GM23338 (cell line): ENCODE measurements around the gene TUBD1.

Experiments
- ETS1 ChIP-seq: IDR thresholded peaks from 2 replicates; pipeline ENCODE4 v1.6.1; 2016; ENCODE audit warnings: antibody characterized with exemption
- EZH2 ChIP-seq: fragments of 200-600 bp; sonication (generic); IDR thresholded peaks from one replicate; pipeline ENCODE4 v1.8.0; 2017; ENCODE audit warnings: antibody characterized with exemption, mild to moderate bottlenecking, low read depth; ENCODE audit not compliant: unreplicated experiment
- EZH2phosphoT487 ChIP-seq: fragments of 200-600 bp; sonication (generic); IDR thresholded peaks from one replicate; pipeline ENCODE4 v1.8.1; 2018; ENCODE audit warnings: antibody characterized with exemption; ENCODE audit not compliant: unreplicated experiment
- JUNB ChIP-seq: IDR thresholded peaks from one replicate; pipeline ENCODE4 v1.6.1; 2016; ENCODE audit warnings: antibody characterized with exemption; ENCODE audit not compliant: unreplicated experiment
- POLR2AphosphoS5 ChIP-seq: IDR thresholded peaks from 2 replicates; pipeline ENCODE4 v1.6.1; 2016; ENCODE audit warnings: antibody characterized with exemption, low read depth
- REST ChIP-seq: IDR thresholded peaks from one replicate; pipeline ENCODE4 v1.6.1; 2018; ENCODE audit warnings: antibody characterized with exemption; ENCODE audit not compliant: unreplicated experiment
- TF ChIP-seq, protein P1 (sequence below), 2 experiments: fragments of 200-600 bp in 1 of 2; sonication (generic) in 1 of 2; conservative IDR thresholded peaks; 2 replicates each; pipeline versions ENCODE4 v1.5.1 to v1.6.1; 2016 to 2017; ENCODE audit warnings: antibody characterized with exemption in 2 of 2, low read depth in 2 of 2, mild to moderate bottlenecking in 2 of 2, moderate library complexity in 1 of 2

DNA sequence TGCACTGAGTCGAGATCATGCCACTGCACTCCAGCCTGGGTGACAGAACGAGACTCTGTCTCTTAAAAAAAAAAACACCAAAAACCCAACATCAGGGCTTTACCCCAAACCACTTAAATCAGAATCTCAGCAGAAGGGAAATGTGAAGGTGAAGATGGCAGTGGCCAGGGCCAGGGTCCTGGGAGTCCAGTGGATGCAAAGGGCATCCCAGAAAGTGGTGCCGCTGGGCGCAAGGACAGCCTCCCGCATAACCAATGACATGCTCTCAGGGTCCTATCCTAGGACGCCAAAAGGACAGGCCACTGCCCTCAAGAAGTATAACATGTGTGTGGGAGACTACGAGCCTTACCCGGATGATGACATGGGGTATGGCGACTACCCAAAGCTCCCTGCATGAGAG lies 7.9 kb downstream of the TUBD1 start:
- TF ChIP-seq, protein P1, sequence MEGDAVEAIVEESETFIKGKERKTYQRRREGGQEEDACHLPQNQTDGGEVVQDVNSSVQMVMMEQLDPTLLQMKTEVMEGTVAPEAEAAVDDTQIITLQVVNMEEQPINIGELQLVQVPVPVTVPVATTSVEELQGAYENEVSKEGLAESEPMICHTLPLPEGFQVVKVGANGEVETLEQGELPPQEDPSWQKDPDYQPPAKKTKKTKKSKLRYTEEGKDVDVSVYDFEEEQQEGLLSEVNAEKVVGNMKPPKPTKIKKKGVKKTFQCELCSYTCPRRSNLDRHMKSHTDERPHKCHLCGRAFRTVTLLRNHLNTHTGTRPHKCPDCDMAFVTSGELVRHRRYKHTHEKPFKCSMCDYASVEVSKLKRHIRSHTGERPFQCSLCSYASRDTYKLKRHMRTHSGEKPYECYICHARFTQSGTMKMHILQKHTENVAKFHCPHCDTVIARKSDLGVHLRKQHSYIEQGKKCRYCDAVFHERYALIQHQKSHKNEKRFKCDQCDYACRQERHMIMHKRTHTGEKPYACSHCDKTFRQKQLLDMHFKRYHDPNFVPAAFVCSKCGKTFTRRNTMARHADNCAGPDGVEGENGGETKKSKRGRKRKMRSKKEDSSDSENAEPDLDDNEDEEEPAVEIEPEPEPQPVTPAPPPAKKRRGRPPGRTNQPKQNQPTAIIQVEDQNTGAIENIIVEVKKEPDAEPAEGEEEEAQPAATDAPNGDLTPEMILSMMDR (conservative IDR thresholded peaks at IDR 0.05; ENCODE audit: low read depth in 2 of 2), result no peak
- TF ChIP-seq JUNB (no peak), REST (no peak), EZH2 (no peak), POLR2AphosphoS5 (no peak), ETS1 (no peak), EZH2phosphoT487 (no peak)
